Esophagus muscularis mucosa (tissue), 3 donors: Measurements from ENCODE around the gene SLPI.

Experiments used
- CTCF ChIP-seq, 3 experiments: fragments of 200-600 bp in 2 of 3; fragments of 450-650 bp in 1 of 3; sonication (generic) in 2 of 3; IDR thresholded peaks; one replicate each; pipeline ENCODE4 v1.5.1; 2017 to 2019; ENCODE audit warnings: antibody characterized with exemption in 3 of 3, mild to moderate bottlenecking in 2 of 3, moderate library complexity in 1 of 3
- POLR2AphosphoS5 ChIP-seq, 2 donors: sonication (generic); formaldehyde crosslinking; IDR thresholded peaks; one replicate each; pipeline ENCODE4 v1.6.1; 2017; ENCODE audit warnings: antibody characterized with exemption in 2 of 2

- TF ChIP-seq CTCF (IDR thresholded peaks at IDR 0.05) (no peak), POLR2AphosphoS5 (IDR thresholded peaks at IDR 0.05) (no peak)
Observed at GRCh38 chr20:45292343-45292742, 38.0 kb upstream of the SLPI start.
